Endometrial microvascular endothelial cells (primary cell): ENCODE data around the gene MMP25. TPM values are rescaled to one million over a fixed set of nuclear protein-coding genes. Genes with fewer than 3 reads are reported as not detected.

Source experiments
- in situ Hi-C: cut with HindIII; loops from 2 replicates; pipeline ENCODE4 v1.10.0; 2017; ENCODE audit warnings: low sequenced_read_pairs, low pct_unique_long_range_greater_than_20kb; ENCODE audit errors: inconsistent ontology term
- total RNA-seq: library from RNA; depleted of rRNA; stranded (reverse); fragments of >200 nt; gene quantifications from one replicate; pipeline ENCODE4 v1.2.3, GENCODE V29; 2015; ENCODE audit errors: inconsistent ontology term

The MMP25 gene
- total RNA-seq, 1 donor from 2014 or later: not detected

DNA sequence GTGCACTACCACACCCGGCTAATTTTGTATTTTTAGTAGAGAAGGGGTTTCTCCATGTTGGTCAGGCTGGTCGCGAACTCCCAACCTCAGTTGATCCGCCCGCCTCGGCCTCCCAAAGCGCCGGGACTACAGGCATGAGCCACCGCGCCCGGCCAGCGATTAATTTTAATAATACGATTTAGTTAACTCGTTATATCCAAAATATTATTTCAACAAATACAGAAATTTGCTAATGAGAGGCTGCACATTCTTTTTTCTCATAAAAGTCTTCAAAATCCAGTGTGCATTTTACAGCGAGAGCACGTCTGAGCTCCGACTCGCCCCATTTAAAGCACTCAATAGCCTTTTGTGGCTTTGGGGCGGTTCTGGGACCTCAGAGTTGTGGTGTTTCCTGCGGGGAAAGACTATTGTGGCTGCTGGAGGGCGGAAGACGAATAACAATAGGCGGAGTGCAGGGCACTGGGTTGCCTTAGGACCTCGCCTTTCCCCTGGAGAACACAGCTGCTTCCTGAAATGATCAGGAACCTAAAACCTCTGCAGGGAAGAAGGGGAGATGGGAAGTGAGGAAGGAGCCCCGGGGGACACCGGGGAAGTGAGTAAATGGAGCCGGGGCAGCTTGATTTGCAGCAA lies 55.6 kb downstream of the MMP25 start:
- in situ Hi-C loops: no loop called here

DNA sequence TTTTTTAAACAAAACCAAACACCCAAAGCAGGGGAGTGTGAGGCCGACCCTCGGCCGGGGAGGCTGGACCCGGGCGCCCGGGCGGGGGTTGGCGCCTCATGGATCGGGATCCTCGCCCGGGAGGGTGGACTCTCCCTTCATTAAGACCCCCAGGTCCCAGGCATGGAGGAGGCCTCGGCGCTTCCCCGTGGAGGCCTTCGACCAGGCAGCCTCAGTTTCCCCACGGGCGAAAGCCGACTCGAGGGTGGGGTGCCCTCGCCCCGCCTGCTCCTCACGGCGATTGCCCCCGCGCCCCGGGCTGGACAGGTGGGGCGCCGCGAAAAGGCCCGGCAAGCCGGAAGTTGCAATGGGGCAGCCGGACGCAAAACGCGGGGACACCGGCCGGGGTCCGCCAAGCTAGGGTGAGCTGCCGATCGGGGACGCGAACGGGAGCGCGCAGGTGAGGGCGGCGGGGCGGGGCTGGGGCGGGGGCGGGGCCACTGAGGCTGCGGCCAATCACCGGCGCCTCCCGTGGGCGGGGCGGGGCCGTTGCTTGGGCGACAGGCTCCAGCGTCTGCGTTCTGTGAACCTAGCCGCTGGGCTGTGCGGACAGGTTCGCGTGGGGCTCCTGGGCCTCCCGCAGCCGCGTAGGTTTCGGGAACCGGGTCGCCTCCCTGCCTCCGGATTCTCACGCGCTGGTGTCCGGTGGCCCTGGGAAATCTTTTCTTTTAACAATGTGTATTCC lies 60.0 kb downstream of the MMP25 start:
- in situ Hi-C loops: no loop called here

Other genes starting within 250 kb of the MMP25 start
- gene PRSS41, start 248.1 kb upstream of the MMP25 start, total RNA-seq: not detected
- gene PRSS21, start 229.3 kb upstream of the MMP25 start, total RNA-seq: 1.0 TPM
- gene ZG16B, start 216.3 kb upstream of the MMP25 start, total RNA-seq: not detected
- not detected for gene PRSS22, start 188.4 kb upstream of the MMP25 start, total RNA-seq
- 44.1 TPM for gene FLYWCH2, start 163.3 kb upstream of the MMP25 start, total RNA-seq
- 42.6 TPM for gene FLYWCH1, start 134.6 kb upstream of the MMP25 start, total RNA-seq
- gene KREMEN2, start 82.3 kb upstream of the MMP25 start, total RNA-seq: not detected
- 27.3 TPM for gene PAQR4, start 77.2 kb upstream of the MMP25 start, total RNA-seq
- gene PKMYT1, start 66.1 kb upstream of the MMP25 start, total RNA-seq: 32.3 TPM
- gene CLDN9, start 33.6 kb upstream of the MMP25 start, total RNA-seq: not detected
- gene CLDN6, start 28.4 kb upstream of the MMP25 start, total RNA-seq: not detected
- 263 TPM for gene TNFRSF12A, start 26.2 kb upstream of the MMP25 start, total RNA-seq
- 13.2 TPM for gene HCFC1R1, start 22.6 kb upstream of the MMP25 start, total RNA-seq
- 23.8 TPM for gene THOC6, start 22.5 kb upstream of the MMP25 start, total RNA-seq
- not detected for gene BICDL2, start 9.6 kb upstream of the MMP25 start, total RNA-seq
- gene IL32, start 19.1 kb downstream of the MMP25 start, total RNA-seq: 364 TPM
- not detected for gene ZSCAN10, start 52.7 kb downstream of the MMP25 start, total RNA-seq
- 16.2 TPM for gene ZNF205, start 66.0 kb downstream of the MMP25 start, total RNA-seq
- 3.5 TPM for gene ZNF213, start 88.5 kb downstream of the MMP25 start, total RNA-seq
- not detected for gene OR1F1, start 141.6 kb downstream of the MMP25 start, total RNA-seq
- gene ZNF200, start 188.6 kb downstream of the MMP25 start, total RNA-seq: 9.8 TPM
- not detected for gene MEFV, start 210.1 kb downstream of the MMP25 start, total RNA-seq
- 44.5 TPM for gene ZNF263, start 236.9 kb downstream of the MMP25 start, total RNA-seq